Stimulated activated CD8-positive, alpha-beta memory T cell treated with anti-CD3 and anti-CD28 coated beads, Interleukin-12 subunit alpha, Interleukin-12 subunit beta, amount 100 ng/mL, for 1 hour (primary cell): ENCODE measurements around the gene RAB11FIP4.

Experiments
- DNase-seq: peaks from one replicate; pipeline ENCODE4 v3.0.0-alpha.2; 2020; ENCODE audit warnings: low read depth

RAB11FIP4 gene

DNA sequence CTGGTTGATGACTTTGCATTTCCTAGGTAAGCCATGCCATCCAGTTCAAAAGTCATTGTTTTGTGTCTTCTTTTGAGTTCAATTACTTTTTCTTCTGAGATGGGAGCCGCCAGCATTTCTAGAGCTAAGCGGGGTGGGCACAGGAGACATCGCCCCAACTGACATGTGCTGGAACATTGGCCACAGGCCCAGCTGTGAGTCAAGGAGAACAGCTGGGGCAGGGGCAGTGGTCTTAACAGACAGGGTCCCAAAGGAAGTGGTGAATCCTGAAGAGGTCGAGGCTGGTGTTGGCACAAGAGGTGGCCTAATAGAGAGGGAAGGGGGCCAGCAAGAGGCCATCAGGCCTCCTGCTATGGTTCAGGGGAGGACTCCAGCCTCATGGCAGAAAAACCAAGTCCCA, 17.1 kb downstream of the RAB11FIP4 start:
- DNase-seq: no peak

DNA sequence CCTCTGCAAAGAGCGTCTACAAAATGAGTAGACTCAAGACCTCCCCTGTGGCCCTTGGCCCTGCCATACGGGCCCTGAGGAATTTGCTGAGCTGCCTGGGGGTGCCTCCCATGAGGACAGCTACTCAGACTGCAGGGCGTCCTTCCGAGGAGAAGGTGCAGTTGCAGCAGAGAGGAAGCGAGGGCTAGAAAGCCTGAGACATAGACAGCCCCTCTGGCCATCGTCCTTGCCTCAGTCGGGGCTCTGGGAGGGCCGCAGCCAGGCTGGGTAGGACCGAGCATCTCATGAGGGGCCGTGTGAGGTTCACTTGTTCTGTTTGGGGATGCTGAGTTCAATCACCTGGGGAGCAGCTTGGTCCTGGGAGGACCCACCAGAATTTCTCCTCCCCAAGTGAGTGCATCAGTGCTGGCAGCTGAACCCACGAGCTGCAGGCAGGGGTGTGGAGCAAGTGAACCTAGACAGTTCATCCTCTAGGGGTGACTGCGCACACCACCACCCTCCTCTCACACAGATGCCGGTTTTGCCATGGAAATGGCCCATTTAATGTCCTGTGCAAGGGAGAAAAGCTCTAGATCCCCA, 20.3 kb downstream of the RAB11FIP4 start:
- no peak for DNase-seq

DNA sequence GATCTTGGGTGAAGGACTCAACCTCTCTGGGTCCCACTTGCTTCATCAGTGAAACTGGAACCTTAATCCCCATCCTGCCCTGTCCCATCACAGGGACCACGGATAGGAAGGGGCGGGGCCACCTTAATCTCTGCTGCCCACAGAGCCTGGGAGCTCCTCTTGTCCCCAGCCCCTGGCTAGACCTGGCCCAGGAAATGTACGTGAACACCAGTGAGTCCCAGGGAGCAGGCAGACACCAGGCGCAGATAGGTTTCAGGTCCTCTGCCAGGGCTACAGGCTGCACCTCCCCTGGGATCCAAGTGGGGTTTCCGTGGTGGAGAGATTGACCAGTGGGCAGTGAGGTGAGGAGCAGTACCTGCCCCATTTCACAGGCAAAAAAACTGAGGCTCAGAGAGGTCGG, 21.0 kb downstream of the RAB11FIP4 start:
- DNase-seq: no peak

DNA sequence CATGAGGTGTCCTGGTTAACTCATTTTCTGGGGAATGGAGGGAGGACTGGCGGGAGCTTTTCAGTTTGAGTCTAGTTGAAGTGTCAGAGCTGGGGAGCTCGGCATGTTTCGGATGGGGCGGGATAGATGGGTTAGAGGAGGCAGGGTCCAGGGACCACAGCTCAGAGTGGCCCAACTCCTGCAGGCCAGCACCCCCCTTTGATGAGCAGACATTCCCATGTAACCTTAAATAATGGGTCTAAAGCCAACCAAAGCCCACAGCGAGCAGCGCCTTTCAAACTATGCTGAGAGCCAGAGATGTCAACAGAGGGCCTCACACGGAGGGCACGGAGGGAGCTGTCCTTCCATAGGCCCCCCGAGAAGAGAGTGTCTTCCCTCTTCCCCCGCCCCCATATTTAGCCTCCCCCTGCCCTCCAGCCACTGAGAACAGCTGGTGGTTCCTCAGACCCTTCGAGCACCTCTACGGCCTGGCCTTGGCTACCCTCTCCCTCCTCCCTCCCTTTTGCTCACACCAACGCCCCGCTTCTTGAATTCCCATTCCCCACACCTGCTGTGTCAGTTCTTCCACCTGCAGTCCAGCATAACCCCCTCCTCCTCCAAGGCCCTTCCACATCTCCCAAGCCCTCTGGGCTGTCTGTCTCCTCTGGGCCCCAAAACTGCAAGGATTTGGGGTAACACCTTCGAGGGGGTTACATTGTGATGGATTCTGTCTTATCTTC, 21.8 kb downstream of the RAB11FIP4 start:
- no peak for DNase-seq

DNA sequence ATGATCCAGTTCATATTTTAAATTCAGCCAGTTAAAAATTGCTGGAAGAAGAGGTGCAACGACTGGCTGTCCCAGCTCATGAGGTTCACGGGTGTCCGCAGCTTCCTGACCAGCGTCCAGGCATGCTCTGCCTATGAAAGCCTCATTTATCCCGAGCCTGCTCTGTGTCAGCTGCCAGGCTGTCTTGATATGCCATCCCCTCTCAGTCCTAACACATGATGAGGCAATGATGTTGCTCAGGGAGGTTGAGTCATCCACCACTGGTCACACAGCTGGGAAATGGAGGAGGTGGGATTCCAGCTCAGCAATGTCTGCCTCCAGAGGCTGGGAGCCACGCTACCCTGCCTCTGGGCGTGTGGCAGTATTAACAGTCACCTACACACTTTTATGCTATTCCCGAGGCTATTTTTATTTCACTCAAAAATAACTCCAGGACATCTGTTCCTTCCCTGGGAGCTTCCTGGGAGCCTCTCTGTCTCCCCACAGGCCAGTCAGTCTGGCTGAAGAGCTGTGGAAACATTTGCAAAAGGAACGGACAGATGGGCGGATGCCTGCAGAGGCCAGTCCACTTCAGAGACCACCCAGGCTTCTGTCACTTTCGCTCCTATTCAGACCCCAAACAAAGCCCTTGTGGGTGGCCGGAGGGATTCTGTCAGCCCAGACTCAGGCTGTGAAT, 22.5 kb downstream of the RAB11FIP4 start:
- no peak for DNase-seq

DNA sequence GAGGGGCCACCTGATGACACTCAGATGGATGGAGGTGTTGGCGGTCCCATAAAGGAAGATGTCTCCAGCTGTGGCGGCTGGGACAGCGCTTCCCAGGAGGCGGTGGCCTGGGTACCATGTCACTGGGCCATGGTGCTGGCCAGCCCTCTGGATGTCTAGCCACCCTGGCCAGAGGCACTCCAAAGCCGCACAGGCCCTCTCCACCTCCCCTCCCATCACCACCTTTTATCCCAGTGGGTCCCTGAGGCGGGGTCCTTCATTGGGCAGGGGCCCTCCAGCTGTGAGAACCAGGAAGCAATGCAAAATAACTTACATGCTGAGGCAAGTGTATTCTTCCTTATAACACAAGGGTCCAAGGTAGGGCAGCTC, 23.1 kb downstream of the RAB11FIP4 start:
- no peak for DNase-seq

DNA sequence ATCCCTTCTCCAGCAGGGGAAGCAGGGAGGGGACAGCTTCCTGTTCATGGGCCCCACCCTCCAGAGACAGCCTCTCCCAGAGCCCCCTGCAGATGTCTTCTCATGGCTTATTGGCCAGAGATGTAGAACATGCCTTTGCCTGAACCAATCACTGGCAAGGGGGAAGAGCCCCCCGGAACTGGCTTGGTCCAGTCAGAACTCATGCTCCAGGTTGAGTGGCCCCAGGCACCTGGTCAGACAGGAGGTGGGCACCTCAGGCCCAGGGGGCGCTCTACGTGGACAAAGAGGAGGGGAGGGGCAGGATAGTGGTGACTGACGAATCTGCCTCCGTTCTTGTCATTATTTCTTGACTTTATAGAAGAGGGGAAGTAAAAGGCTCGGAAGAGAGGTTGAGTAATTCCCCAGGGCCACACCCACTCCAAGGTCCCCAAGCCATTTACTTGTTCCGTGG, 23.6 kb downstream of the RAB11FIP4 start:
- DNase-seq: no peak

DNA sequence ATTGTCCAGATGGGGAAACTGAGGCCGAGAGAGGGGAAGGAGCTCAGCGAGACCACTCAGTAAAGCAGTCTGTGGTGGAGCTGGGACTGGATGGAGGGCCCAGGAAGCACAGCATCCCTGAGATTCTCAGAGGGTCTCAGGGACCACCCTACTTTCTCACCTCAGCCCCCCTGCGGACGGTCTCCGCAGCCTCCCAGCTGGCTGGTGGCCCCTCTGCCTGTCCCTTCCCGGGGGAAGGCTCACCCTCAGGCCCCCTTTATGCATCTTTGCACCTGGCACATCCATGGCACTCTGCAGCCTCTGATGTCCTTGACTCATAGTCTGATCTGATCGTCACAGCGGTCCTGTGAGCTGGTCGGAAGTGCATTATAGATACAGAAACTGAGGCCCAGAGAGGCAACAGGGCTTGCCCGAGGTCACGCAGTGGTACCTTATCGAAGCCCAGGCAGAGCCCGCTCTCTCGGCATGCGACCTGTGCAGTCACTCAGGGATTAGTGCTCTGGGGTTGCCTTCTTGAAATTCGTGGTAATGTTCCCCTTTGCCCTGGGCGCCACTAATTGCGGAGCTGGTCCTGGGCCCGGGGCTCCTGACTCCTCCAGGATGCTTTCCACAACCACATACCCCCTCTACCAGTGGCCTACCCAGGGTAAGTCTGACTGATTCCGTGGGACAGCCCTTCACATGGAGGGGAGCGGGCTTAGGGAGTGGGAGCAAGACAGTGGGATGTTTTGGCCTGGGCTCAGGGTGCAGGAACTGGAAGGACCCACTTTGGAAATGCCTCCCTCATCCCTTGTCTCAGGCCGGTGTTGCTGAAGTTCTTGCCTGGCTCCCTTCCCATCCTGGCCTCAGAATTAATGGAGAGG, 24.4 kb downstream of the RAB11FIP4 start:
- no peak for DNase-seq

DNA sequence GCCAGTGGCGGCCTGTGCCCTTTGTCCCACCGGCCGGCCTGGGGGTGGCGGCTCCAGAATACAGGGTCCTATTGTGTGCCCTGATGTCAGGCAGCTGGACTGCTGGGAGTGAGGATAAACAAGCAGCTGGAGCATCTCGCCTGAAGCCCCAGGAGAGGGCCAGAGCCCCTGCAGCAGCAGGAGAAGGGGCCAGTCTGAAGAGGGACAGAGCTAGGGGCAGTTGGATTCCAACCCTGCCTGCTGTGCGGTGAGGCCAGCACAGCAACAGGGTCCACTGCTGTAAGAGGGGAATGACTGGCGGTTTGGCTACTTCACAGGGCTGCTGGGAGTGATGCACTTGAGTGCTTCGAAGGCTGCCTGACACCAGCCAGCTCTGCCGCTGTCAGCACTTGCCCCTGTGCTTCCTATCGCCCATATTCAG, 25.0 kb downstream of the RAB11FIP4 start:
- no peak for DNase-seq

DNA sequence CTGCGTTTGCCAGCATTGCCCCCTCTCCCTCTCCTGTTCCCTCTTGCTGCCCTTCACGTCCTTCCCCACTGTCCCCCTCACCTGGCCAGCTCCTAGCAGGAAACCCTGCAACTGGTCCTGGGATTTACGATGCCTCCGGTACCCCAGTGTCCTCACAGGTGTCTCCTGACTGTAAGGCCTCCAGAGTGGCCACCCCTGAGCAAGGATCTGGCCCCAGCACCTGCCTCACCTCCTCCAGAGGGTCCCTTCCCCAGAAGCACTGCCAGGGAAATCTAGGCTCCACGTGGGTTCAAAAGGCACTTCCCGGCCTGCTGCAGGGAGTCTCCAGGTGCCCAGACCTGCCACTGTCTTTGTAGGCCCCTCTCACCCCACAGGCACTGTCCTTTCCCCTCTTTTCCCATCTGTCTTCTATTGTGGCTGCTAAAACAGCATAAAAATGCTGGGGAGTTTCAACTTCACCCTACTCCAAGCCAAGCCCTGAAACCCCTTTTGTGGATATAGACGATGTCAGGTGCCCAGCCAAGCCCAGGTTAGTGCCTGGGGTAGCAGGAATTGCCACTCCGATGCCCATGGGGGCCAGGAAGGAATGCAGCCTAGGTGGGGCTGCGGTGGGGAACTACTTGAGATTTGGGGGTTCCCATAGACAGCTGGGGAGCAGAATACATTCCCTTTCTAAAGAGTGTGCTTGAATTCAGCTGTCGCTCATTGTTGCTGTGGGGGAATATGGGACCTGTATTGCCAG, 25.7 kb downstream of the RAB11FIP4 start:
- DNase-seq: no peak

DNA sequence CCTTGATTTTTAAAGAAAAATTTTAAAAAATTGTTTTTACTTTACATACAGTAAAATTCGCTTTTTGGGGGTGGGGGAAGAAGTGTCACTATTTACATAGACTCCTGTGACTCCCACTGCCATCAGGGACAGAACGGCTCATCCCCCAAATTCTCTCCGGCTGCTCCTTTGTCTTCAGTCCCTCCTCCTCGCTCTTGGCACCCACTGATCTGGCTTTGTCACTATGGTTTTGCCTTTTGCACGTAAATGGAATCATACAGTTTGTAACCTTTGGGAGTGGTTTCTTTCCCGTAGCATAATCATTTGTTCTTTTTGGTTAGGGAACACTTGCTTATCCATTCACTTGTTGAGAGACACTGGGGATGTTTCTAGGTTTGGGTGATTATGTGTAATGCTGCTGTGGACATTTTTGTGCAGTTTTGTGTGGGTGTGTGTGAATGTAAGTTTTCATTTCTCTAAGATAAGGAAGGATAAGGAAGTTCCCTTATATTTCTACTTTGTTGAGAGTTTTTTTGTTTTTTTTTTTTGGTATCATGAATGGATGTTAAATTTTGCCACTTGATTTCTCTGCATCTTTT, 27.4 kb downstream of the RAB11FIP4 start:
- no peak for DNase-seq

DNA sequence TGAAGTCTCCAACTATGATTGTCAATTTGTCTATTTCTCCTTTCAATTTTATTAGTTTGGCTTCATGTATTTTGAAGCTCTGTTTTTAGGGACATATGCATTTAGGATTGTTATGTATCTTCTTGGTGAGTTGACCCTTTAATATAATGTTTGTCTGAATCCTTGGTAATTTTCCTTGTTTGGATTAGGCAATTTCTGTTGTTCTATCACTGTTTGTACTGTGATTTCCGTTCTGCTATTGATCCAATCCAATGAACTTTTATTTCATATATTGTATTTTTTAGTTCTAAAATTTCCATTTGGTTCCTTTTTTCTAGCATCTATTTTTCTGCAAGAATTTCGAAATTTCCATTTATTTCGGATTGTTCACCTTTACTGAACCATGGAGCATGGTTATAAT, 31.0 kb downstream of the RAB11FIP4 start:
- DNase-seq: no peak

DNA sequence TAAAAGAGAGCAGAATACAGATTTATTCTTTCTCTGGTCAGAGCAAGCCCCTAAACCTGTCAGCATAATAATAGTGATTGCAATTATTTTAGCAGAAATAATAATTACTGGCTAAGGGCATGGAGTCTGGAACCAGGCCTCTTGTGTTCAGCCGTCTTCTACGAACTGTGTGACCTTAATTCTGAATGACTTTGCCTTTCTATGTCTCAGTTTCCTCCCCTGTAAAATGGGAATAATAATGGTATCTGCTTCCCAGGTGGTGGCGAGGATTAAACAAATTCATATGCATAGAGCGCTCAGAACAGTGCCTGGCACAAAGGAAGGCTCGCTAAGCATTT, 33.4 kb downstream of the RAB11FIP4 start:
- DNase-seq: no peak

DNA sequence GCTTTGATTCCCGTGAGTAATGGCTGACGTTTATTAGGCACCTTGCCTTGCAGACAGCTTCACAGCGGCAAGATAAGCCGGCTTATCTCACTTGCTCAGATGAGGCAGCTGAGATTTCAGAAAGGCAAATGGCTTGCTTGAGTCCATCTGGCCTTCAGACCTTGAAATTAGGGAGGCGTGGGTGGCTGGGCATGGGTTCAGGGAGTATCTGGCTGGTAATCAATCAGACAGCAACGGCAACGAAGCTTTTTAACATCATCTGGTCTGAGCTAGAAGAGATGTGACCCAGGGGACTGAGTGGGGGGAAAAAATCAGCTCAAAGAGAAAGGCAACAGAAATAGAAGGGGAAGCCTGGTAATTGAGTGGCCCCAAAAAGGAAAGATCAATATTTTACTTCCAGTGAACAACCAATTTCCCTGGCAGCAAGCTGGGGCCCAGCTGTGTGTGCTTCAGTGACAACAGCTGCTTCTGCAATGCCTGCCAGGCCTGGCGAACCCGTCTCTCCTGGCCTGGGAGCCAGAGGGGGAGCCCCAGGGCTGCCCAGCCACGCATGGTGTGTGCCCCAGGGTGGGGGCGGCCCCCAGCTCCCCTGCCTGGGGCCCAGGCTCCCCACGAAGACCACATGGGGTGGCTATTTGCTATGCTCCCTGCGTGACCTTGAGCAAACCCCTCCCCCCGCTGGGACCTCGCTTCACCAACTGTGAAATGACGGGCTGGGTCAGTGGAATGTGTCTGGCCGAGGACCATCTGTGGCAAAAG, 34.0 kb downstream of the RAB11FIP4 start:
- no peak for DNase-seq

DNA sequence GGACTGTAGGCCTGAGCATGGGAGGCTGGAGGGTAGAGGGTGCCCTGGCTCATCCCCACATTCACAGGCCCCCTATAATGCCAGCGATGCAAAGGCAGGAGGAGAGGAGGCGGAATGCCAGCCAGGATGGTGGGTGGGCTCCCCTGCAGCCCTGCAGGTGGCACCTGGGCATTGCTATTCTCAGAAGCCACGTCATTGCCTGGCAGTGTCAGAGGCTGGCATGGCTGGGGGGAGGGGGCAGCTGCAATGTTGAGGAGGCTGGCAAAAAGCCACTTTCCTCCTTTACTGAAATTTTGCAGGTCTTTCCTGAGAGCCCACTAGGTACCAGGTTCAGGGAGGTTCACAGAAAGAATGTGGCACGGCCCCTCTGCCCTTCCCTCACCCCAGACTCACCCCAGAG, 36.2 kb downstream of the RAB11FIP4 start:
- no peak for DNase-seq

DNA sequence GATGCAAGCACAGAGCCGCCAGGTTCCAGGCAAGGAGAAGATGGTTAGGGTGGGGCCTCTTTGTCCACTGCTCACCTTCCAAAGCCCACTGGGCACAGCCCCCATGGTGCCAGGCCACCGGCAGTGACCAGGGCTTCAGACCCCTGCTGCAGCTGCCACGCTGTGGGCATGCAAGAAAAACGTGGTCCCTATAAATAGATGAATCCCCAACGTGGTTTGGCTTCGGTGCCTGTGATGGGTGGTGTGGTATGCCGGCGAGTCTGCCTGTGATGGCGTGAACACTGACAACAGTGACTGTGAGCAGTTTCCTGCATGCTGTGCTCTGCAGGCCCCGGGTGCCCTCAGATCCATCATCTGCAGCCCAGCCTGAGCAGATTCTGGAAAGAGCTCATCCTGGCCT, 36.6 kb downstream of the RAB11FIP4 start:
- DNase-seq: no peak

DNA sequence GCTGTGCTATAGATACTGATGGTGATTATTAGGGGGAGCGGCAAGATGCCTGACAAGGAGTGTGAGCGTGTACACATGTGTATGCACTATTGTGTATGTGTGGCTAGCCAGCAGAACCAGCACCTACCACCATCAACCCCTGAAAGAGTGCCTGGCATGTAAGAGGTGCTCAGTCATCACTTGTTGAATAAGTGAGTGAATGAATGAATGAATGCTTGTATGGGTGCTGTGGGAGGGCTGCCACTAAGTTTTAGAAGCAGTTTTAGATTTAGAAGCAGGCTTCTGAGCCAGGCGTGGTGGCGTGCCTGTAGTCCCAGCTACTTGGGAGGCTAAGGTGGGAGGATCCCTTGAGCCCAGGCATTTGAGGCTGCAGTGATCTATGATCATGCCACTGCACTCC, 37.0 kb downstream of the RAB11FIP4 start:
- DNase-seq: no peak

DNA sequence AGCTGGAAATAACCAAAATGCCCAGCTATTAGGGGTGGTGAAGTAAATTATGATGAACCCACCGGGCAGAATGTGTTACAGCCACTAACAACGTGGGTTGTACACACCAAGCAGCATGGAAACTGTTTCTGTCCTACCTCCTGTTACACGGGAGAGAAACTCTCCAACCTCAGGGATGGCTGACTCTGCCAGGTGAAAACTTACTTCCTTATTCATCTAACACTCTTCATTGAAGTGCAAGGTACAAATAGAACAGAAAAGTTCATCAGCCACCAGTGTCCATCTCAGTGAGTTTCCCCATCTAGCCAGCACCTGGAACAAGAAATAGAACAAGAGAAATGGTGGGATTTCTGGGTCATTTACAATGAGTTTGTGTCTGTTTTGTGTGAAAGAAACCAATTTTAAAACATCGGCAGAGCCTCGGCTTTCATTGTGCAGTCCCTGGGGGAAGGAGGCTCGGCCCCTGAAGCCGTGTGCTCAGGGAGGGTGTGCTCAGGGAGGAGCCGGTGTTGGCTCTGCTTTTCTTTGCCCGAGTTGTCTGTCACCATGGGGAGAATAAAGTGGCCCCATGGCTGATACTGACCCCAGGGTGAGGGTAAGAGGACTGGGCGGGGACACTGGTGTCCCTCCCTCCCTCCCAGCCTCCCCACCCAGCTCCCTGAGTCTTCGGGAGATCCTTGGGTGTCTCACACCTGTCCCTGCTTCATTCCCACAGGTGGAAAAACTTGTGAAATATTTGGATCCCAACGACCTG, 39.8 kb downstream of the RAB11FIP4 start:
- DNase-seq: no peak

DNA sequence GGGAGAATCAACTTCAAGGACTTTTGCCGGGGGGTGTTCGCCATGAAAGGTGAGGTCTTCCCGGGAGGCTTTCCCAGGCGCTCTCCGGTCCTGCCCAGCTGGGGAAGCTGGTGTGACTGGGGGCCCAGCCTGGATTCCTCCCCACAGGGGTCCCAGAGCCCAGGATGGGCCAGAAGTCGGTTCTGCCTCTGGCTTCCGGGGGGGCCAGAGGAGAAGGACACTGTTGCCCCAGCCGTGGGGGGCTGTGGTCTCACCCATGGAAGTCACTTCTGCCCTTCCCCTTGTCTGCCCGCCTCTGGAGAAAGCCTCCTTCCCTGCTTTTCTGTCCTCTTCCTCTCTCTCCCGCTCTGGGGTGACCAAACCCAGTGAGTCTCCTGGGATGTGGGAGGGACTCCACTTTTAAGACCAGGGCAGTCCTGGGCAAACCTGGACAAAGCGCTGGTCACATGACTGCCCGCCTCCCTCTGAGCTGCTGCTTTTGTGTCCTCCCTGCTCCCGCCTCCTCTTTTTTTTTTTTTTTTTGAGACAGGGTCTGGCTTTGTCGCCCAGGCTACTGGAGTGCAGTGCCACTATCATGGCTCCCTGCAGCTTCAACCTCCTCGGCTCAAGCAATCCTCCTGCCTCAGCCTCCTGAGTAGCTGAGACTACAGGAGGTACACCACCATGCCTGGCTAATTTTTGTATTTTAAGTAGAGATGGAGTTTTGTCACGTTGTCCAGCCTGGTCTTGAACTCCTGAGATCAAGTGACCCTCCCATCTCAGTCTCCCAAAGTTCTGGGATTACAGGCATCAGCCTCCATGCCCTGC, 40.6 kb downstream of the RAB11FIP4 start:
- no peak for DNase-seq
